Hepatocyte (in vitro differentiated cells): ENCODE data around the gene ITGAD. TPM values are rescaled to one million over a fixed set of nuclear protein-coding genes. Genes with fewer than 3 reads are reported as not detected.

Source experiments
- DNase-seq: peaks from one replicate; pipeline ENCODE4 v3.0.0-alpha.2; 2016; ENCODE audit warnings: low spot score
- H2AFZ ChIP-seq: fragments of 200-600 bp; sonication (generic); 2 replicates; pipeline ENCODE4 v1.6.0; 2016; ENCODE audit warnings: antibody characterized with exemption, mild to moderate bottlenecking
- H3K27ac ChIP-seq: fragments of 200-600 bp; sonication (generic); 2 replicates; pipeline ENCODE4 v1.5.1; 2016; ENCODE audit warnings: mild to moderate bottlenecking
- H3K27me3 ChIP-seq: fragments of 200-600 bp; sonication (generic); 2 replicates; pipeline ENCODE4 v1.6.1; 2016
- H3K36me3 ChIP-seq: fragments of 200-600 bp; sonication (generic); replicated peaks from 2 replicates; pipeline ENCODE4 v1.5.1; 2016; ENCODE audit warnings: low read depth; ENCODE audit not compliant: insufficient read depth
- H3K4me1 ChIP-seq: fragments of 200-600 bp; sonication (generic); 2 replicates; pipeline ENCODE4 v1.5.1; 2016; ENCODE audit warnings: mild to moderate bottlenecking, moderate library complexity; ENCODE audit not compliant: insufficient read depth
- H3K4me2 ChIP-seq: fragments of 200-600 bp; sonication (generic); 2 replicates; pipeline ENCODE4 v1.6.0; 2016
- H3K4me3 ChIP-seq: fragments of 200-600 bp; sonication (generic); 2 replicates; pipeline ENCODE4 v1.5.1; 2016; ENCODE audit warnings: mild to moderate bottlenecking
- H3K79me2 ChIP-seq: fragments of 200-600 bp; sonication (generic); 2 replicates; pipeline ENCODE4 v1.6.0; 2017; ENCODE audit warnings: mild to moderate bottlenecking
- H3K9me2 ChIP-seq: fragments of 200-600 bp; sonication (generic); replicated peaks from 2 replicates; pipeline ENCODE4 v1.6.0; 2017; ENCODE audit warnings: mild to moderate bottlenecking; ENCODE audit not compliant: insufficient read depth
- H3K9me3 ChIP-seq: fragments of 200-600 bp; sonication (generic); 2 replicates; pipeline ENCODE4 v1.5.1; 2016; ENCODE audit warnings: low read depth, mild to moderate bottlenecking
- H4K20me1 ChIP-seq: fragments of 200-600 bp; sonication (generic); 2 replicates; pipeline ENCODE4 v1.6.0; 2016; ENCODE audit warnings: mild to moderate bottlenecking; ENCODE audit not compliant: insufficient read depth, poor library complexity, severe bottlenecking
- EZH2 ChIP-seq: fragments of 200-600 bp; sonication (generic); IDR thresholded peaks from 2 replicates; pipeline ENCODE4 v1.6.1; 2016; ENCODE audit warnings: antibody characterized with exemption, mild to moderate bottlenecking, borderline replicate concordance
- EZH2phosphoT487 ChIP-seq: fragments of 200-600 bp; sonication (generic); IDR thresholded peaks from one replicate; pipeline ENCODE4 v1.6.1; 2018; ENCODE audit warnings: antibody characterized with exemption, mild to moderate bottlenecking, low read depth, moderate library complexity; ENCODE audit not compliant: unreplicated experiment, severe bottlenecking
- WGBS: methylation state at CpG from one replicate; pipeline ENCODE4 v1.1.6; 2016; ENCODE audit warnings: low lambda C conversion rate; ENCODE audit errors: missing lambda C conversion rate; 5-methylcytosine and 5-hydroxymethylcytosine counted together
- polyA plus RNA-seq: library from polyadenylated mRNA; unstranded; fragments of >200 nt; fragmentation: Nextera tagmentation; extraction: Ambion mirVana; gene quantifications from 2 replicates; pipeline ENCODE4 v1.2.1, GENCODE V29; 2016
- total RNA-seq: library from RNA; depleted of rRNA; stranded (reverse); fragments of >200 nt; gene quantifications from 2 replicates; pipeline ENCODE4 v1.2.3, GENCODE V29; 2014
- TF ChIP-seq, protein P1 (sequence below): fragments of 200-600 bp; sonication (generic); IDR thresholded peaks from 2 replicates; pipeline ENCODE4 v1.5.1; 2016; ENCODE audit warnings: antibody characterized with exemption, mild to moderate bottlenecking; ENCODE audit not compliant: poor library complexity

The ITGAD gene
- total and polyA plus RNA-seq, 2 experiments from 2014 or later: not detected

- Histone ChIP-seq H3K9me2 (no peaks in the 10 kb centered on the region), H4K20me1 (no peaks in the 10 kb centered on the region), H3K36me3 (no peaks in the 10 kb centered on the region), H3K9me3 (no peaks in the 10 kb centered on the region), H3K4me2 (no peak overlapping the region), H3K79me2 (no peaks in the 10 kb centered on the region), H3K27ac (no peak overlapping the region), H3K4me3 (no peak overlapping the region), H3K4me1 (no peaks in the 10 kb centered on the region), H2AFZ (no peak overlapping the region), H3K27me3 (no peaks in the 10 kb centered on the region)
- 80% methylated on average over 12 of the region's 12 CpGs for whole genome bisulfite sequencing
- DNase-seq: no peak
- TF ChIP-seq, protein P1, sequence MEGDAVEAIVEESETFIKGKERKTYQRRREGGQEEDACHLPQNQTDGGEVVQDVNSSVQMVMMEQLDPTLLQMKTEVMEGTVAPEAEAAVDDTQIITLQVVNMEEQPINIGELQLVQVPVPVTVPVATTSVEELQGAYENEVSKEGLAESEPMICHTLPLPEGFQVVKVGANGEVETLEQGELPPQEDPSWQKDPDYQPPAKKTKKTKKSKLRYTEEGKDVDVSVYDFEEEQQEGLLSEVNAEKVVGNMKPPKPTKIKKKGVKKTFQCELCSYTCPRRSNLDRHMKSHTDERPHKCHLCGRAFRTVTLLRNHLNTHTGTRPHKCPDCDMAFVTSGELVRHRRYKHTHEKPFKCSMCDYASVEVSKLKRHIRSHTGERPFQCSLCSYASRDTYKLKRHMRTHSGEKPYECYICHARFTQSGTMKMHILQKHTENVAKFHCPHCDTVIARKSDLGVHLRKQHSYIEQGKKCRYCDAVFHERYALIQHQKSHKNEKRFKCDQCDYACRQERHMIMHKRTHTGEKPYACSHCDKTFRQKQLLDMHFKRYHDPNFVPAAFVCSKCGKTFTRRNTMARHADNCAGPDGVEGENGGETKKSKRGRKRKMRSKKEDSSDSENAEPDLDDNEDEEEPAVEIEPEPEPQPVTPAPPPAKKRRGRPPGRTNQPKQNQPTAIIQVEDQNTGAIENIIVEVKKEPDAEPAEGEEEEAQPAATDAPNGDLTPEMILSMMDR: no peak
- TF ChIP-seq EZH2phosphoT487 (no peak), EZH2 (no peak)
These were observed 42.7 kb upstream of the ITGAD start for GRCh38 chr16:31350275-31351005.

DNA sequence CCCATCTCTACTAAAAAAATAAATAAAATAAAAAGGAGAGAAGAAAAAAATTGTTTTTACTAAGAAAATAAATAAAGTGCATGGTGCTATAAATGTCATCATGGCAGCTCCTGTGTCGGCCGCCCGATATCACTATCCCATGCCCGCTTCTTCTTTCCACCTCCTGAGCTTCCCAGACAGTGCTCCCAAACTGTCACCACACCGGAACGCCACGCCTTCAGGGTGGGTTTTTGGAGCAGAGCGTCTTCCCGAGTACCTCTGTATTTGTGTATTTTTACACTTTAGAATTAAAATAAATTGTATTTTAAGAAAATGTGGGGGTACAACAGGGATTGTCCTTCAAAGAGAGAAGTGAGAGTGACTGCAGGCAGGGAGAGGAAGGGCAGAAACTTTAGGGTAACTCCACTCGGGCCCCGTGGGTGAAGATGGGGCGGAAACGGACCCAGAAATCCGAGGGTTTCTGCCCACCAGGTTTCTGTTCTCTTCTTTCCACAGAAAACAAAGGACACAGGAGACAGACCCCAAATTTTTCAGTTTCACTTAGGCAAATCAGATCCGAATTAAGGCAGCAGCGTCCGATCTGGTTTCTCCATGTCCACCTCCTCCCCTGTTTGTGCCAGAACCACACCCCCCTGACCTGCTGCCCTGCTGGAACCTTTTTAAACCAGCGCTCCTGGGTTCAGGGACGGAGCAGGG, 41.7 kb upstream of the ITGAD start:
- Histone ChIP-seq H3K9me2 (no peaks in the 10 kb centered on the region), H3K27ac (no peak overlapping the region), H3K79me2 (no peaks in the 10 kb centered on the region), H4K20me1 (no peaks in the 10 kb centered on the region), H2AFZ (no peak overlapping the region), H3K4me3 (no peak overlapping the region), H3K9me3 (no peaks in the 10 kb centered on the region), H3K4me2 (no peak overlapping the region), H3K4me1 (no peaks in the 10 kb centered on the region), H3K36me3 (no peaks in the 10 kb centered on the region), H3K27me3 (no peaks in the 10 kb centered on the region)
- no peak for TF ChIP-seq EZH2phosphoT487
- TF ChIP-seq, protein P1: no peak
- no peak for TF ChIP-seq EZH2
- WGBS: 81% methylated on average over 19 of the region's 19 CpGs
- DNase-seq: no peak

DNA sequence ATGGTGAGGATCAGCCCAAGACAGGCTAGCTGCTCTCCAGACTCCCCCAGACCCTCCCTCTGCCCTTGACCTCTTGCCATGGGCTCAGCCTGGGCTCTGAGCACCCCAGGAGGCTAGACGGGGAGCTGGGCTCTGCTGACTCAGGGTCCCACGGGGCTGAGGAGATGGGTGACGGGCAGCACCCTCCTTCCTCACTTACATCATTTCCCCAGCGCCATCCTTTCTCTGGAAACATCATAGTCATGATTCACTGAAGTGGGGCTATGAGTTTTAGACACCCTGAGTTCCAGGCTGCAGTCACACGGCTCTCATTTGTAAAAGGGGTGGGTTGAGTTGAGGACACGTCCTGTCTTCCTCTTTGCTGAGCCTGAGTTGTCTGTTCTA, 41.2 kb upstream of the ITGAD start:
- Histone ChIP-seq H3K9me2 (no peaks in the 10 kb centered on the region), H3K9me3 (no peaks in the 10 kb centered on the region), H2AFZ (no peak overlapping the region), H4K20me1 (no peaks in the 10 kb centered on the region), H3K4me3 (no peak overlapping the region), H3K4me1 (no peaks in the 10 kb centered on the region), H3K36me3 (no peaks in the 10 kb centered on the region), H3K27ac (no peak overlapping the region), H3K27me3 (no peaks in the 10 kb centered on the region), H3K4me2 (no peak overlapping the region), H3K79me2 (no peaks in the 10 kb centered on the region)
- TF ChIP-seq EZH2phosphoT487 (no peak), EZH2 (no peak)
- TF ChIP-seq, protein P1: no peak
- WGBS: 74% methylated on average over 6 of the region's 6 CpGs
- no peak for DNase-seq
